Fibroblast of the aortic adventitia (primary cell): ENCODE measurements around the gene SUCLA2. TPM values are rescaled to one million over a fixed set of nuclear protein-coding genes. Genes with fewer than 3 reads are reported as not detected.
"Not testable (repeated sequence)": the region's sequence is repeated elsewhere in the genome, so short reads cannot be mapped to it uniquely, and the experiment has no call there.

ENCODE experiments used
- DNase-seq: peaks from one replicate; pipeline ENCODE4 v3.0.0-alpha.2; 2010; ENCODE audit warnings: low read depth
- H3K4me3 ChIP-seq: 2 replicates; pipeline ENCODE4 v1.5.1; 2011; ENCODE audit warnings: low read depth, mild to moderate bottlenecking, control low read depth, low read length, moderate library complexity
- total RNA-seq: library from RNA; depleted of rRNA; stranded (reverse); fragments of >200 nt; gene quantifications from 2 replicates; pipeline ENCODE4 v1.2.3, GENCODE V29; 2012; ENCODE audit warnings: low replicate concordance
- TF ChIP-seq, protein P1 (sequence below): IDR thresholded peaks from 2 replicates; pipeline ENCODE4 v1.5.1; 2011; ENCODE audit warnings: mild to moderate bottlenecking, low read length, control low read depth, inconsistent platforms; ENCODE audit not compliant: insufficient read depth

SUCLA2 gene
- total RNA-seq, 1 donor = 57.8 TPM

DNA sequence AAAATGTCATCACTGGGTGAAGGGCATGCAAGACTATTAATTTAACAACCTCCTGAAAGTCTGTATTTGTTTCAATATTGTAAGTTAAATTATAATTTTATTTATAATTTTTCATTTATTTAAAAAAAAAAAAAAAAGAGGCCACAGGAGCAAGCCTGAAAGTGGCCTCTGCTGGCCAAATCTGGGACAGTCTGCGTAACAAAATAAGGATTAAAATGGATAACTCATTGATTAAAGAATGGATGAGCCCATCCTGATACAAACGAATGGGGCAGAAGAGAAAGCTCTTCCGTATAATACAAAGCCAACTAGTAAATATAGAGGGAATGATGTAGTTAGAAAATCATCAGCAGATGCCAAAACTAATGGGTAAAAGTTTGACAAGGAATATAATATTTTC lies 36.2 kb downstream of the SUCLA2 start:
- H3K4me3 ChIP-seq = no peak overlapping the region
- TF ChIP-seq, protein P1, sequence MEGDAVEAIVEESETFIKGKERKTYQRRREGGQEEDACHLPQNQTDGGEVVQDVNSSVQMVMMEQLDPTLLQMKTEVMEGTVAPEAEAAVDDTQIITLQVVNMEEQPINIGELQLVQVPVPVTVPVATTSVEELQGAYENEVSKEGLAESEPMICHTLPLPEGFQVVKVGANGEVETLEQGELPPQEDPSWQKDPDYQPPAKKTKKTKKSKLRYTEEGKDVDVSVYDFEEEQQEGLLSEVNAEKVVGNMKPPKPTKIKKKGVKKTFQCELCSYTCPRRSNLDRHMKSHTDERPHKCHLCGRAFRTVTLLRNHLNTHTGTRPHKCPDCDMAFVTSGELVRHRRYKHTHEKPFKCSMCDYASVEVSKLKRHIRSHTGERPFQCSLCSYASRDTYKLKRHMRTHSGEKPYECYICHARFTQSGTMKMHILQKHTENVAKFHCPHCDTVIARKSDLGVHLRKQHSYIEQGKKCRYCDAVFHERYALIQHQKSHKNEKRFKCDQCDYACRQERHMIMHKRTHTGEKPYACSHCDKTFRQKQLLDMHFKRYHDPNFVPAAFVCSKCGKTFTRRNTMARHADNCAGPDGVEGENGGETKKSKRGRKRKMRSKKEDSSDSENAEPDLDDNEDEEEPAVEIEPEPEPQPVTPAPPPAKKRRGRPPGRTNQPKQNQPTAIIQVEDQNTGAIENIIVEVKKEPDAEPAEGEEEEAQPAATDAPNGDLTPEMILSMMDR = peak; percentile 18
- no peak for DNase-seq

DNA sequence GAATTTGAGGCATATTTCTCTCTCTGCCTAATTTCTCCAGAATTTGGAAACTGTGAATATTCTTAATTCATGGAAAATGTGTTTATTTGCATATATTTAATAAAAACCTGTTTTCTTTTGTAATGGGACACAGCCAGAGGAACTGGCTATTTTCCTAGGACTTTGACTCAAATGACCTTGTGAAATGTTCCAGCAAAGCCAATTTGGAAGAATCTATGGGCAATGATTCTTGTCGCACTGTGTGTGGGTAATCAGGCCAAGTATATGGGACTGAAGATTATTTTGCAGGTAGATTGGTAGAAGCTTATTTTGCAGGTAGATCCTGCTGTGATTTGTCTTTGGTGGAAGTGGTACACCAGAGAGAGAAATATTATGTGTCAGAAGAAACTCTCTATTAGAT lies 38.8 kb downstream of the SUCLA2 start:
- no peak overlapping the region for H3K4me3 ChIP-seq
- TF ChIP-seq, protein P1 = no peak
- no peak for DNase-seq

DNA sequence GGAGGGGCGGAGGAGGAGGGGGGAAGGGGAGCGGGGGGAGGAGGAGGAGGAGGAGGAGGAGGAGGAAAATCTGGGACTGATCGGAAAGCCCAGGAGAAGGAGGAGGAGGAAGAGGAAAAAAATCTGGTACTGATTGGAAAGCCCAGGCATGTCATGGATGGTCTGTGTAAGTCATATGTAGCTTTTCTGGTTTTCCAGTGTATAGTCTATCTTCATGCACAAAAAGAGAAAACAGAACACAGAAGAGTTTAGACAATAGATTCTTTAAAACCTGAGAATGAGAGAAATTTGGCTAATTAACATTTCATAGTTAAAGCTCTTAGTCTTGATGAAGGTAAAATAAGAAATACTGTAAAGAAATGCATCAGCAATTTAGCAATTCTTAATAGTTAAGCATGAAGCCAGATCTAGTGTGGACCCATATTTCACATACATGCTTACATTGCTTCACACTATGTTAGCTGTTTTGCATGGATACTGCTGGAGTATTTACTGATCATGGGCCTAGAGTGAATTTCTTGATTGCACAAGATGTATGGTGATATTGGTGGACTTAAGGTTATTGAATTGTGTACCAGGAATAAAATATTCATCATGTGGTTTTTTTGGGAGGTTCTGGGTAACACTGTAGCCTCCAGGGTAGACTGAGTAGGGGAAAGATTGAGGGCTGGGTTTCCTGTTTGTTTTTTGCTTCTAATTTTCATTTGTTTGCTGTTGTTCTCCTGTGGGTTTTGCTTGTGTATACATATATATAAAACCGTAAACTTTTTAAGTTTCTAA lies 41.4 kb downstream of the SUCLA2 start:
- TF ChIP-seq, protein P1 = no peak

DNA sequence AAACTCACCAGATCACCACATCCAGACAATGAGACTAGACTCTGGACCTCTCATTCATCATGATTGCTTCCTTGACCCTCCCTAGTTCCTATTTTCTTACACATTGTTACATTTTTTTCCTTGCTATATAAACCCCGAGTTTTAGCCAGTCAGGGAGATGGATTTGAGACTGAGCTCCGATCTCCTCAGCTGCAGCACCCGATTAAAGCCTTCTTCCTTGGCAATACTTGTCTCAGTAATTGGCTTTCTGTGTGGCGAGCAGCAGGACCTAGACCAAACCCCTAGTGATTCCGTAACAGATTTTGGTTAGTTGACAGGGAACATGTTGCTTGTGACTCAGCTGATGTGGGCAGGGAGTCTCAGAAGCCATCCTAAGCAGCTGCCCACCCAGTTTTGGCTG lies 44.0 kb downstream of the SUCLA2 start:
- no peak overlapping the region for H3K4me3 ChIP-seq
- no peak for DNase-seq
- TF ChIP-seq, protein P1 = no peak

More for the DNA sequence above, 41.4 kb downstream of the SUCLA2 start:
- H3K4me3 ChIP-seq = no peak overlapping the region
- DNase-seq = no peak

DNA sequence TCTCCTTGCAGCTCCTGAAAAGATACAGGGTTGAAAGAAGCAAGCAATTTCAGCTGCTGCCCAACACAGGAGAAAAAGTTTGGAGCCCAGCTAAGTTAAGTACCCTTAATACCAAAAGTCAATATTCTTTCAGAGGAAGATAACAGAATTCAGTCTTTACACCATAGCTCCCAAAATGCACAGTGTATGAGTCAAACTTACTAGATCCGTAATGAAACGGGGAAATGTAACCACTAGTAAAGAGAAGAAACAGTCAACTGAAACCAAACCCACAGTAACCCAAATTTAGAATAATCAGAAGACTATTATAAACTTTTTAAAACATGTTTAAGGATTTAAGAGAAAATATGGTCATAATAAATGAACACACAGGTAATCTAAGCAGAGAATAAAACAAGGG lies 45.2 kb downstream of the SUCLA2 start:
- DNase-seq = no peak
- TF ChIP-seq, protein P1 = no peak
- H3K4me3 ChIP-seq = no peak overlapping the region

DNA sequence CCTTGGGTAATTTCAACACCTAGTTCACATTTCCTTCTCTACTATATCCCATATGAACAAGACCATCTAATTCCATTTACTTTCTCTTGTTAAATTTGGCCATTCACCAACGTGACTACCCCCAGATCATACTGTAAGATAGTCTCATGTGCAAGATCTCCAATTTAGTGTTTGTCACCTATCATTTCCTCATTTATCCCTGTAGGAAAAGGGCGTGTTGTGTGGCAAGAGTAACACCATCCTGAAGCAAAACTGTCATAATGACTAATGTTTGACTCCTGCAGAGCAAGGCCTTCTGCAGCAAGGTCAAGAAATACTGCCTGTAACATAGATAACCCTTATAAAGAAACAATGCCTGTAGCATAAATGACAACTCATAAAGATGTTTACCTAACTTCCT lies 51.3 kb downstream of the SUCLA2 start:
- no peak for DNase-seq
- TF ChIP-seq, protein P1 = no peak
- no peak overlapping the region for H3K4me3 ChIP-seq

DNA sequence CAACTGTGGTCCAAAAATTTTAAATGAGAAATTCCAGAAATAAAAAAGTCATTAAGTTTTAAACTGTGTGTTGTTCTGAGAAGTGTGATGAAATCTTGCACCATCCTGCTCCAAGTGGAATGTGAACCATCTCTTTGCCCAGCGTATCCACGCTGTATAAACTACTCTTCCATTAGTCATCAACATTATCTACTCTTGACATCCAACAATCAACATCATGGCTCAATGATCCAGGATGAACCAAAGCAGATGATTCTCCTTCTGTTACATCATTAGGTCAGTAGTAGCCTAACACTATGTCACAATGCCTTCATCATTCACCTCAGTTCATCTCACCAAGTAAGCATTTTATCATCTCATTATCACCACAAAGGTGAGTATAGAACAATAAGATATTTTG lies 55.3 kb downstream of the SUCLA2 start:
- TF ChIP-seq, protein P1 = no peak
- H3K4me3 ChIP-seq = no peak overlapping the region
- DNase-seq = peak; percentile 49

DNA sequence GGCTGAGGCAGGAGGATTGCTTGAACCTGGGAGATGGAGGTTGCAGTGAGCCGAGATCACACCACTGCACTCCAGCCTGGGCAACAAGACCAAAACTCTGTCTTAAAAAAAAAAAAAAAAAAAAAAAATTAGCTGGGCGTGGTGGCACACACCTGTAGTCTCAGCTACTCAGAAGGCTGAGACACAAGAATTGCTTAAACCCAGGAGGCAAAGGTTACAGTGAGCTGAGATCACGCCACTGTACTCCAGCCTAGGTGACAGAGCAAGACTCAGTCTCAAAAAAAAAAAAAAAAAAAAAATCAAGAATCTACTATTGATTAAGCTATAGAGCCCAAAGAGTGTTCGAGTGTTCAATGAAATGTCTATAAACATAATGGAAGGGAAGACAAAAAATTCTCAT lies 55.9 kb downstream of the SUCLA2 start:
- DNase-seq, H3K4me3 ChIP-seq: not testable (repeated sequence)
